DND-41 (cell line): ENCODE results near the gene EPB41L4A.
"Not testable (repeated sequence)": the region's sequence is repeated elsewhere in the genome, so short reads cannot be mapped to it uniquely, and the experiment has no call there.

Experiments
- ATAC-seq: fragments of 200-7000 bp; cut with Tn5 transposase; 3 replicates; pipeline ENCODE4 v1.9.1; 2021; ENCODE audit warnings: low read depth; ENCODE audit not compliant: insufficient read depth
- DNase-seq: peaks from one replicate; pipeline ENCODE4 v3.0.0-alpha.2; 2020
- H2AFZ ChIP-seq: 2 replicates; pipeline ENCODE4 v1.6.0; 2012; ENCODE audit warnings: low read depth, low read length
- H3K27ac ChIP-seq: 2 replicates; pipeline ENCODE4 v1.5.1; 2012; ENCODE audit warnings: low read length, inconsistent platforms
- H3K27me3 ChIP-seq: fragments of 200-600 bp; sonication (generic); 2 replicates; pipeline ENCODE4 v1.6.0; 2012; ENCODE audit warnings: low read length, mild to moderate bottlenecking, inconsistent platforms; ENCODE audit not compliant: insufficient read depth, poor library complexity
- H3K36me3 ChIP-seq: 2 replicates; pipeline ENCODE4 v1.5.1; 2012; ENCODE audit warnings: low read length, inconsistent platforms; ENCODE audit not compliant: insufficient read depth
- H3K4me1 ChIP-seq: 2 replicates; pipeline ENCODE4 v1.5.1; 2012; ENCODE audit warnings: mild to moderate bottlenecking, low read length; ENCODE audit not compliant: insufficient read depth
- H3K4me2 ChIP-seq: 2 replicates; pipeline ENCODE4 v1.6.0; 2012; ENCODE audit warnings: mild to moderate bottlenecking, moderate library complexity, low read length, inconsistent platforms; ENCODE audit not compliant: insufficient read depth
- H3K4me3 ChIP-seq, 2 experiments: fragments of 200-600 bp in 1 of 2; shearing (Covaris generic) in 1 of 2; 2 replicates each; pipeline ENCODE4 v1.5.1; 2012 to 2016; ENCODE audit warnings: inconsistent platforms in 2 of 2, low read length in 2 of 2, mild to moderate bottlenecking in 2 of 2, low read depth in 1 of 2, moderate library complexity in 1 of 2
- H3K79me2 ChIP-seq: 2 replicates; pipeline ENCODE4 v1.6.0; 2012; ENCODE audit warnings: low read length, inconsistent platforms; ENCODE audit not compliant: insufficient read depth
- H3K9ac ChIP-seq: 2 replicates; pipeline ENCODE4 v1.6.0; 2012; ENCODE audit warnings: low read depth, mild to moderate bottlenecking, inconsistent platforms, low read length, moderate library complexity
- H3K9me3 ChIP-seq: 2 replicates; pipeline ENCODE4 v1.5.1; 2012; ENCODE audit warnings: low read length, moderate library complexity, mild to moderate bottlenecking, inconsistent platforms; ENCODE audit not compliant: insufficient read depth, severe bottlenecking
- H4K20me1 ChIP-seq: 2 replicates; pipeline ENCODE4 v1.6.0; 2012; ENCODE audit warnings: low read length; ENCODE audit not compliant: insufficient read depth
- CTCF ChIP-seq: IDR thresholded peaks from 2 replicates; pipeline ENCODE4 v1.5.1; 2012; ENCODE audit warnings: borderline replicate concordance, low read length, moderate library complexity, mild to moderate bottlenecking; ENCODE audit not compliant: poor library complexity, severe bottlenecking; ENCODE audit errors: extremely low read depth
- EZH2 ChIP-seq: IDR thresholded peaks from 3 replicates; pipeline ENCODE4 v1.6.1; 2012; ENCODE audit warnings: borderline replicate concordance, low read depth, mild to moderate bottlenecking, moderate library complexity, low read length, inconsistent platforms; ENCODE audit not compliant: severe bottlenecking

EPB41L4A gene

GRCh38 chr5:112419164-112419985, at the start of gene EPB41L4A:
Gene EPB41L4A (minus strand): TSS chr5:112419277. CDS start chr5:112419039, 238 bp downstream.
- Histone ChIP-seq H3K36me3 (no peaks in the 10 kb centered on the region), H3K9me3 (no peaks in the 10 kb centered on the region), H3K27me3 (peaks cover 6% of the 10 kb centered on the region), H2AFZ (no peak within 1 kb of the TSS), H3K4me3 (no peak within 1 kb of the TSS), H3K27ac (no peak within 1 kb of the TSS), H3K9ac (no peak within 1 kb of the TSS), H3K79me2 (no peaks in the 10 kb centered on the region), H3K4me2 (no peak within 1 kb of the TSS), H4K20me1 (no peaks in the 10 kb centered on the region), H3K4me1 (no peaks in the 10 kb centered on the region)
- no peak for TF ChIP-seq CTCF
- no peak for TF ChIP-seq EZH2
- ATAC-seq (no peak), DNase-seq (no peak)

- TF ChIP-seq CTCF (no peak), EZH2 (no peak)
- Histone ChIP-seq H3K4me2 (no peak overlapping the region), H3K27ac (no peak overlapping the region), H3K9ac (no peak overlapping the region), H3K79me2 (no peaks in the 10 kb centered on the region), H3K4me3 (no peak overlapping the region), H3K36me3 (no peaks in the 10 kb centered on the region), H2AFZ (no peak overlapping the region), H3K27me3 (peaks cover 3% of the 10 kb centered on the region), H3K9me3 (no peaks in the 10 kb centered on the region), H3K4me1 (no peaks in the 10 kb centered on the region), H4K20me1 (no peaks in the 10 kb centered on the region)
- no peak for DNase-seq
- ATAC-seq = no peak
These were observed 48.4 kb upstream of the EPB41L4A start for GRCh38 chr5:112467485-112467884.

GRCh38 chr5:112466261-112466660, 47.2 kb upstream of the EPB41L4A start:
- H3K36me3 ChIP-seq, H3K79me2 ChIP-seq, H3K27ac ChIP-seq: not testable (repeated sequence)

GRCh38 chr5:112447187-112447760, 28.2 kb upstream of the EPB41L4A start:
- not testable (repeated sequence) for H3K79me2 ChIP-seq, H3K4me2 ChIP-seq, H3K27me3 ChIP-seq, H3K4me3 ChIP-seq, H3K27ac ChIP-seq, DNase-seq, H3K9ac ChIP-seq, H2AFZ ChIP-seq, ATAC-seq, H3K36me3 ChIP-seq, H4K20me1 ChIP-seq, H3K4me1 ChIP-seq, H3K9me3 ChIP-seq

More at GRCh38 chr5:112466261-112466660, 47.2 kb upstream of the EPB41L4A start:
- H3K27me3 ChIP-seq, H2AFZ ChIP-seq, DNase-seq, H3K4me3 ChIP-seq, H3K9me3 ChIP-seq, H4K20me1 ChIP-seq, H3K9ac ChIP-seq, H3K4me1 ChIP-seq, H3K4me2 ChIP-seq, ATAC-seq: not testable (repeated sequence)
